Activated CD4-positive, alpha-beta T cell treated with anti-CD3 and anti-CD28 coated beads, Interleukin-2, amount 50 U/mL, for 16 hours (primary cell): ENCODE measurements around the gene COMMD1.
"Not testable (repeated sequence)": the region's sequence is repeated elsewhere in the genome, so short reads cannot be mapped to it uniquely, and the experiment has no call there.

Experiments
- DNase-seq: peaks from one replicate; pipeline ENCODE4 v3.0.0-alpha.2; 2020

COMMD1 gene

GRCh38 chr2:62091471-62091870 lies 186.0 kb downstream of the COMMD1 start:
- no peak for DNase-seq

GRCh38 chr2:62099050-62099449 lies 193.6 kb downstream of the COMMD1 start:
- DNase-seq, result no peak

- DNase-seq, result peak; percentile 1
Measured at GRCh38 chr2:62099523-62100175, 194.2 kb downstream of the COMMD1 start.

GRCh38 chr2:62101886-62102285 lies 196.4 kb downstream of the COMMD1 start:
- no peak for DNase-seq

GRCh38 chr2:62102402-62102920 lies 197.0 kb downstream of the COMMD1 start:
- DNase-seq, result no peak

GRCh38 chr2:62109554-62109953 lies 204.1 kb downstream of the COMMD1 start:
- no peak for DNase-seq

GRCh38 chr2:62110415-62111025 lies 205.0 kb downstream of the COMMD1 start:
- no peak for DNase-seq

- no peak for DNase-seq
Measured at GRCh38 chr2:62112179-62112578, 206.7 kb downstream of the COMMD1 start.

GRCh38 chr2:62114564-62114963 lies 209.1 kb downstream of the COMMD1 start:
- no peak for DNase-seq

- DNase-seq, result no peak
Measured at GRCh38 chr2:62116983-62117382, 211.5 kb downstream of the COMMD1 start.

- DNase-seq, result no peak
Measured at GRCh38 chr2:62118160-62118559, 212.7 kb downstream of the COMMD1 start.

- DNase-seq, result no peak
Measured at GRCh38 chr2:62119311-62119974, 214.0 kb downstream of the COMMD1 start.

- not testable (repeated sequence) for DNase-seq
Measured at GRCh38 chr2:62126239-62126638, 220.8 kb downstream of the COMMD1 start.

GRCh38 chr2:62133320-62133823 lies 227.9 kb downstream of the COMMD1 start:
- no peak for DNase-seq

GRCh38 chr2:62136956-62137830 lies 231.7 kb downstream of the COMMD1 start:
- no peak for DNase-seq

GRCh38 chr2:62140426-62141141 lies 235.1 kb downstream of the COMMD1 start:
- no peak for DNase-seq

- no peak for DNase-seq
Measured at GRCh38 chr2:62141142-62141740, 235.8 kb downstream of the COMMD1 start.

- no peak for DNase-seq
Measured at GRCh38 chr2:62142054-62142453, 236.6 kb downstream of the COMMD1 start.

GRCh38 chr2:62143696-62144095 lies 238.2 kb downstream of the COMMD1 start:
- DNase-seq, result no peak

- no peak for DNase-seq
Measured at GRCh38 chr2:62144689-62145477, 239.4 kb downstream of the COMMD1 start.
